Loucy (cell line): ENCODE measurements around the gene LILRB3.

Experiments
- EZH2phosphoT487 ChIP-seq: fragments of 200-600 bp; IDR thresholded peaks from 2 replicates; pipeline ENCODE4 v1.6.1; 2018; ENCODE audit warnings: antibody characterized with exemption, mild to moderate bottlenecking, moderate library complexity, borderline replicate concordance
- TF ChIP-seq, protein P1 (sequence below): fragments of 200-600 bp; sonication (generic); conservative IDR thresholded peaks from 2 replicates; pipeline ENCODE4 v1.5.1; 2014; ENCODE audit warnings: mild to moderate bottlenecking, antibody characterized with exemption, low read length

DNA sequence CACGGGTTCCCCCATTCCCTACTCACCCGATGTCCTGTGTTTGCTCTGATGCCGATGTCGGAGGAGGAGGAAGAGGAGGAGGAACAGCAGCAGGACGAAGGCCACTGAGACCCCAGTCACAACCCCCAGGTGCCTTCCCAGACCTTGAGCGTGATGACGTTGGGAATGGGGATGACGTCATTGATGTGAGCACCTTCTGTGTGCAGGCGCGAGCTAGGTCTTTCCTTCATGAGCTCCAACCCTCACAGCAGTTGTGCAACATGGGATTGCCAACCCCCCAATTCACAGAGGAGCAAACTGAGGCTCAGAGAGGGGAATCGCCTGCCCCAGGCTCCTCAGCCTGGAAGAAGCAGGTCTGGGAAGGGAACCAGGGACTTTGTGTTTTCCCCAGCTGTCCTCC lies 30.0 kb upstream of the LILRB3 start:
- TF ChIP-seq, protein P1, sequence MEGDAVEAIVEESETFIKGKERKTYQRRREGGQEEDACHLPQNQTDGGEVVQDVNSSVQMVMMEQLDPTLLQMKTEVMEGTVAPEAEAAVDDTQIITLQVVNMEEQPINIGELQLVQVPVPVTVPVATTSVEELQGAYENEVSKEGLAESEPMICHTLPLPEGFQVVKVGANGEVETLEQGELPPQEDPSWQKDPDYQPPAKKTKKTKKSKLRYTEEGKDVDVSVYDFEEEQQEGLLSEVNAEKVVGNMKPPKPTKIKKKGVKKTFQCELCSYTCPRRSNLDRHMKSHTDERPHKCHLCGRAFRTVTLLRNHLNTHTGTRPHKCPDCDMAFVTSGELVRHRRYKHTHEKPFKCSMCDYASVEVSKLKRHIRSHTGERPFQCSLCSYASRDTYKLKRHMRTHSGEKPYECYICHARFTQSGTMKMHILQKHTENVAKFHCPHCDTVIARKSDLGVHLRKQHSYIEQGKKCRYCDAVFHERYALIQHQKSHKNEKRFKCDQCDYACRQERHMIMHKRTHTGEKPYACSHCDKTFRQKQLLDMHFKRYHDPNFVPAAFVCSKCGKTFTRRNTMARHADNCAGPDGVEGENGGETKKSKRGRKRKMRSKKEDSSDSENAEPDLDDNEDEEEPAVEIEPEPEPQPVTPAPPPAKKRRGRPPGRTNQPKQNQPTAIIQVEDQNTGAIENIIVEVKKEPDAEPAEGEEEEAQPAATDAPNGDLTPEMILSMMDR: no peak
- TF ChIP-seq EZH2phosphoT487: no peak
